SU-DHL-6 (cell line): Measurements from ENCODE around the gene DPP6.

ENCODE experiments used
- CTCF ChIP-seq: fragments of 200-600 bp; sonication (generic); IDR thresholded peaks from one replicate; pipeline ENCODE4 v1.5.1; 2017; ENCODE audit warnings: antibody characterized with exemption, mild to moderate bottlenecking, low read length, moderate library complexity; ENCODE audit not compliant: insufficient read depth, poor library complexity, severe bottlenecking
- EZH2phosphoT487 ChIP-seq: fragments of 200-600 bp; sonication (generic), shearing (Covaris generic); conservative IDR thresholded peaks from 2 replicates; pipeline ENCODE4 v1.6.1; 2018; ENCODE audit warnings: mild to moderate bottlenecking, antibody characterized with exemption, low read length, moderate library complexity, mixed read lengths

DNA sequence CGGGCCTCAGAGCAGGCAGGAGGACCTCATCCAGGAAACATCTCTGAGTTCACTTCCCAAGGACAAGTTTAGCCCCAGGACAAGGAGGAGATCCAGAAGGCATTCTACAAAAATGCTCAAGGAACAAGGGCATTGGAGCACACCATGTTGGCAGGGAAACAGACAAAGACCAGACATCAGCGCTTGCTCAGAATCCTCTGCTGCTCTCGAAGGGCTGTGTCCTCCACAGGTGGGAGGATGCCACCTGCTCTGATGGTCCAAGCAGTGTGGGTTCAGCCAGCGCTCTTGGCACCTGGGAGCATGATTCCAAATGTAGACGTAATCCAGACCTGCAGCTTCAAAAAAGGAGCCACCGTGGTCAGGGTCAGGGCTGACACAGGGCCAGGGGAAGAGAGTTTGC is 160.7 kb downstream of the DPP6 start:
- no peak for TF ChIP-seq CTCF
- no peak for TF ChIP-seq EZH2phosphoT487
